ENCODE measurements around the gene DCANP1. TPM values are rescaled to one million over a fixed set of nuclear protein-coding genes. Genes with fewer than 3 reads are reported as not detected.

The DCANP1 gene
- total RNA-seq, 1 experiment from 2014 or later: not detected

DNA sequence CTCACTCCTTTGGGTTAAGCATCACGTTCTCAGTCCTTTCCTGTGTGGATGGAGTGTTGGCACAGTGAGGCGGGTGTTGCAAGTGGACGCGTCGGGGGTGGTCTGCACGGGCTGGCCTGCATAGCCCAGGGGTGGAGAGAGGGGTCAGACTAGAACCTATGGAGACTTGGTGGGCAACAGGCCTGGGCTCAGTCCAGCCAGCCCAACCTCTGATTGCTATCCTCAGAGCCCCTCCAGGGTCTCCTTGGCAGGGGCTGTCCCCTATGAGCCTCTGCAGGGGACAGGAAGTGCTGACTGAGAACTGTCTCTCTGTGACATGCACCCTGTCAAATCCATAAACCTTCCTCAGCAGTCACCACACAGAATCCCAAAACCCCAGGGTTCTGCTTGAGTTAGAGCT lies 2.3 kb downstream of the DCANP1 start (continued):
- TF ChIP-seq, protein P1, sequence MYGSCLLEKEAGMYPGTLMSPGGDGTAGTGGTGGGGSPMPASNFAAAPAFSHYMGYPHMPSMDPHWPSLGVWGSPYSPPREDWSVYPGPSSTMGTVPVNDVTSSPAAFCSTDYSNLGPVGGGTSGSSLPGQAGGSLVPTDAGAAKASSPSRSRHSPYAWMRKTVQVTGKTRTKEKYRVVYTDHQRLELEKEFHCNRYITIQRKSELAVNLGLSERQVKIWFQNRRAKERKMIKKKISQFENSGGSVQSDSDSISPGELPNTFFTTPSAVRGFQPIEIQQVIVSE (CRISPR knock-in tag; IDR thresholded peaks at IDR 0.05; ENCODE audit: borderline replicate concordance): no peak
- TF ChIP-seq ZNF317 (CRISPR knock-in tag; IDR thresholded peaks at IDR 0.05; ENCODE audit: borderline replicate concordance, low read depth): no peak
- no peak for TF ChIP-seq CREB1 (CRISPR knock-in tag; IDR thresholded peaks at IDR 0.05)
- no peak for TF ChIP-seq TEAD1 (CRISPR knock-in tag; IDR thresholded peaks at IDR 0.05)
- no peak for TF ChIP-seq CREM (CRISPR knock-in tag; IDR thresholded peaks at IDR 0.05)
- TF ChIP-seq ZBTB21 (CRISPR knock-in tag; IDR thresholded peaks at IDR 0.05; ENCODE audit: borderline replicate concordance): no peak
- no peak for TF ChIP-seq SMAD4 (CRISPR knock-in tag; IDR thresholded peaks at IDR 0.05)

DNA sequence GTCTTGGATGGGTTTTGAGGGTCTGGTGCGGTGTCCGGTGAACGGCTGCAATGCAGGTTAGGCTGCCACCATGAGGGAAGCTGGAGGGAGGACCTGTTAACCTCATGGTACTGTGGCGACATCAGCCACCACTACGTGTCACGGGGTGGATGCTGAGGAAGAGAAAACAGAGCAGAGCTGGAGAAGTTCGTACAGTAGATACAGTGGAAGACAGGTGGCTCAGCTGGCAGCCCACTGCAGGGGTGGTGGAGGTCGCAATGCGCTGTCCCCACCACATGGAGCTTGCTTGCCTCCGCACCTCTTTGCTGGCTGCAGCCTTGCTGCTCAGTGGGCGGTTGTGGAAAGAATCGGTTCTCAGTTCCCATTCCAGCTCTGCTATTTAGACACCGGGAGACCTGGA lies 2.8 kb downstream of the DCANP1 start:
- no peaks in the 10 kb centered on the region for H3K27me3 Mint-ChIP-seq (ENCODE audit: low read depth)
- ChIA-PET POLR2A (no interaction called here), CTCF (interaction anchor here (1.0 to 2.9 kb wide), 6 partner anchors 13 to 219 kb away, joined by 3 to 14 read pairs (median 4); no protein-coding TSS in a partner anchor)
- no peak overlapping the region for H3K27ac Mint-ChIP-seq
- H3K36me3 Mint-ChIP-seq: no peaks in the 10 kb centered on the region
- no peak overlapping the region for H3K4me3 Mint-ChIP-seq
- TF ChIP-seq HMGA2 (CRISPR knock-in tag; IDR thresholded peaks at IDR 0.05) (no peak), NFE2L1 (CRISPR knock-in tag; IDR thresholded peaks at IDR 0.05) (no peak), TEAD1 (CRISPR knock-in tag; IDR thresholded peaks at IDR 0.05) (no peak), FOXK1 (CRISPR knock-in tag; IDR thresholded peaks at IDR 0.05) (no peak), ZNF416 (CRISPR knock-in tag; IDR thresholded peaks at IDR 0.05) (no peak), ZNF671 (CRISPR knock-in tag; IDR thresholded peaks at IDR 0.05) (no peak), TP53 (CRISPR knock-in tag; IDR thresholded peaks at IDR 0.05) (no peak), ZBTB21 (CRISPR knock-in tag; IDR thresholded peaks at IDR 0.05; ENCODE audit: borderline replicate concordance) (no peak), EMX1 (CRISPR knock-in tag; IDR thresholded peaks at IDR 0.05) (no peak)
- TF ChIP-seq, protein P2, sequence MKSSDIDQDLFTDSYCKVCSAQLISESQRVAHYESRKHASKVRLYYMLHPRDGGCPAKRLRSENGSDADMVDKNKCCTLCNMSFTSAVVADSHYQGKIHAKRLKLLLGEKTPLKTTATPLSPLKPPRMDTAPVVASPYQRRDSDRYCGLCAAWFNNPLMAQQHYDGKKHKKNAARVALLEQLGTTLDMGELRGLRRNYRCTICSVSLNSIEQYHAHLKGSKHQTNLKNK (CRISPR knock-in tag; IDR thresholded peaks at IDR 0.05): no peak
- TF ChIP-seq, protein P3, sequence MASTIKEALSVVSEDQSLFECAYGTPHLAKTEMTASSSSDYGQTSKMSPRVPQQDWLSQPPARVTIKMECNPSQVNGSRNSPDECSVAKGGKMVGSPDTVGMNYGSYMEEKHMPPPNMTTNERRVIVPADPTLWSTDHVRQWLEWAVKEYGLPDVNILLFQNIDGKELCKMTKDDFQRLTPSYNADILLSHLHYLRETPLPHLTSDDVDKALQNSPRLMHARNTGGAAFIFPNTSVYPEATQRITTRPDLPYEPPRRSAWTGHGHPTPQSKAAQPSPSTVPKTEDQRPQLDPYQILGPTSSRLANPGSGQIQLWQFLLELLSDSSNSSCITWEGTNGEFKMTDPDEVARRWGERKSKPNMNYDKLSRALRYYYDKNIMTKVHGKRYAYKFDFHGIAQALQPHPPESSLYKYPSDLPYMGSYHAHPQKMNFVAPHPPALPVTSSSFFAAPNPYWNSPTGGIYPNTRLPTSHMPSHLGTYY (CRISPR knock-in tag; IDR thresholded peaks at IDR 0.05): no peak
- TF ChIP-seq, protein P4, sequence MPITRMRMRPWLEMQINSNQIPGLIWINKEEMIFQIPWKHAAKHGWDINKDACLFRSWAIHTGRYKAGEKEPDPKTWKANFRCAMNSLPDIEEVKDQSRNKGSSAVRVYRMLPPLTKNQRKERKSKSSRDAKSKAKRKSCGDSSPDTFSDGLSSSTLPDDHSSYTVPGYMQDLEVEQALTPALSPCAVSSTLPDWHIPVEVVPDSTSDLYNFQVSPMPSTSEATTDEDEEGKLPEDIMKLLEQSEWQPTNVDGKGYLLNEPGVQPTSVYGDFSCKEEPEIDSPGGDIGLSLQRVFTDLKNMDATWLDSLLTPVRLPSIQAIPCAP (CRISPR knock-in tag; IDR thresholded peaks at IDR 0.05): no peak
- TF ChIP-seq, protein P5, sequence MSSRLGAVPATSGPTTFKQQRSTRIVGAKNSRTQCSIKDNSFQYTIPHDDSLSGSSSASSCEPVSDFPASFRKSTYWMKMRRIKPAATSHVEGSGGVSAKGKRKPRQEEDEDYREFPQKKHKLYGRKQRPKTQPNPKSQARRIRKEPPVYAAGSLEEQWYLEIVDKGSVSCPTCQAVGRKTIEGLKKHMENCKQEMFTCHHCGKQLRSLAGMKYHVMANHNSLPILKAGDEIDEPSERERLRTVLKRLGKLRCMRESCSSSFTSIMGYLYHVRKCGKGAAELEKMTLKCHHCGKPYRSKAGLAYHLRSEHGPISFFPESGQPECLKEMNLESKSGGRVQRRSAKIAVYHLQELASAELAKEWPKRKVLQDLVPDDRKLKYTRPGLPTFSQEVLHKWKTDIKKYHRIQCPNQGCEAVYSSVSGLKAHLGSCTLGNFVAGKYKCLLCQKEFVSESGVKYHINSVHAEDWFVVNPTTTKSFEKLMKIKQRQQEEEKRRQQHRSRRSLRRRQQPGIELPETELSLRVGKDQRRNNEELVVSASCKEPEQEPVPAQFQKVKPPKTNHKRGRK (CRISPR knock-in tag; IDR thresholded peaks at IDR 0.05; ENCODE audit: borderline replicate concordance): no peak
- TF ChIP-seq, protein P6, sequence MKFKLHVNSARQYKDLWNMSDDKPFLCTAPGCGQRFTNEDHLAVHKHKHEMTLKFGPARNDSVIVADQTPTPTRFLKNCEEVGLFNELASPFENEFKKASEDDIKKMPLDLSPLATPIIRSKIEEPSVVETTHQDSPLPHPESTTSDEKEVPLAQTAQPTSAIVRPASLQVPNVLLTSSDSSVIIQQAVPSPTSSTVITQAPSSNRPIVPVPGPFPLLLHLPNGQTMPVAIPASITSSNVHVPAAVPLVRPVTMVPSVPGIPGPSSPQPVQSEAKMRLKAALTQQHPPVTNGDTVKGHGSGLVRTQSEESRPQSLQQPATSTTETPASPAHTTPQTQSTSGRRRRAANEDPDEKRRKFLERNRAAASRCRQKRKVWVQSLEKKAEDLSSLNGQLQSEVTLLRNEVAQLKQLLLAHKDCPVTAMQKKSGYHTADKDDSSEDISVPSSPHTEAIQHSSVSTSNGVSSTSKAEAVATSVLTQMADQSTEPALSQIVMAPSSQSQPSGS (CRISPR knock-in tag; IDR thresholded peaks at IDR 0.05; ENCODE audit: borderline replicate concordance, low read depth): no peak
- TF ChIP-seq, protein P7, sequence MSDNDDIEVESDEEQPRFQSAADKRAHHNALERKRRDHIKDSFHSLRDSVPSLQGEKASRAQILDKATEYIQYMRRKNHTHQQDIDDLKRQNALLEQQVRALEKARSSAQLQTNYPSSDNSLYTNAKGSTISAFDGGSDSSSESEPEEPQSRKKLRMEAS (CRISPR knock-in tag; IDR thresholded peaks at IDR 0.05): no peak
- TF ChIP-seq, protein P8, sequence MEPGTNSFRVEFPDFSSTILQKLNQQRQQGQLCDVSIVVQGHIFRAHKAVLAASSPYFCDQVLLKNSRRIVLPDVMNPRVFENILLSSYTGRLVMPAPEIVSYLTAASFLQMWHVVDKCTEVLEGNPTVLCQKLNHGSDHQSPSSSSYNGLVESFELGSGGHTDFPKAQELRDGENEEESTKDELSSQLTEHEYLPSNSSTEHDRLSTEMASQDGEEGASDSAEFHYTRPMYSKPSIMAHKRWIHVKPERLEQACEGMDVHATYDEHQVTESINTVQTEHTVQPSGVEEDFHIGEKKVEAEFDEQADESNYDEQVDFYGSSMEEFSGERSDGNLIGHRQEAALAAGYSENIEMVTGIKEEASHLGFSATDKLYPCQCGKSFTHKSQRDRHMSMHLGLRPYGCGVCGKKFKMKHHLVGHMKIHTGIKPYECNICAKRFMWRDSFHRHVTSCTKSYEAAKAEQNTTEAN (CRISPR knock-in tag; IDR thresholded peaks at IDR 0.05): no peak
- TF ChIP-seq, protein P9, sequence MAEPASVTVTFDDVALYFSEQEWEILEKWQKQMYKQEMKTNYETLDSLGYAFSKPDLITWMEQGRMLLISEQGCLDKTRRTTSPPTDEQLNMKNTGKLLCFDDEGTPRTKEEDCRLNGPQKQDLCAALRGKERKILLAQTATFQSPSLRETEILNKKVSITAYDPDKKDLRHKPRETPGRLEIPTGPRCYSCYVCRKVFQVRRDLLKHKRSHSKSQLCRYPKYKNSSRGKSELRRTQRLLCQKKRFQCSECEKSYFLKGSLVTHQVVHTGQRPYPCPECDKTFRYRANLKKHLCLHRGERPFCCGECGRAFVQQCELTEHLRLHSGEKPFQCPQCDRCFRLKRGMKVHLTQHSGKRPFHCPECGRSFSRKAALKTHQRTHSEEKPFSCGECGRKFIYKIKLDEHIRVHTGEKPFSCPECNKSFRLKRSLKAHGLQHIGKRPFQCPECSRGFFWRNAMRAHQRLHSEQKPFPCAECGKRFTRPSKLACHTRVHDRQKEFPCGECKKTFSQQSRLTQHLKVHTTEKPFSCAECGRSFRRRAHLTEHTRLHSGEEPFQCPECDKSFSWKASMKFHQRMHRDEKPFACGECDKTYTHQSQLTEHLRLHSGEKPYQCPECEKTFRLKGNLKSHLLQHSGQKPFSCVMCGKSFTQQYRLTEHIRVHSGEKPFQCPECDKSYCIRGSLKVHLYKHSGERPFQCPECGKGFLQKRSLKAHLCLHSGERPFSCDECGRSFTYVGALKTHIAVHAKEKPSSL (CRISPR knock-in tag; conservative IDR thresholded peaks at IDR 0.05): no peak
- peaks cover 9% of the 10 kb centered on the region for H3K4me1 Mint-ChIP-seq
- DNase-seq (ENCODE audit: low spot score) (no peak), ATAC-seq (no peak)
- H3K9me3 Mint-ChIP-seq: no peaks in the 10 kb centered on the region

All from WTC11 (cell line).